ENCODE data around the gene PDE4B.

GRCh38 chr1:66300280-66300971 lies 507.7 kb downstream of the PDE4B start:
- TF ChIP-seq EZH2phosphoT487 (IDR thresholded peaks at IDR 0.05; ENCODE audit: borderline replicate concordance, low read depth, low read length) (no peak), CTCF (conservative IDR thresholded peaks at IDR 0.05; ENCODE audit: low read length) (no peak)
